ENCODE data around the gene CCM2. TPM values are rescaled to one million over a fixed set of nuclear protein-coding genes. Genes with fewer than 3 reads are reported as not detected.
"Not testable (repeated sequence)": the region's sequence is repeated elsewhere in the genome, so short reads cannot be mapped to it uniquely, and the experiment has no call there.

CCM2 gene
- total RNA-seq, 1 donor from 2014 or later = 17.8 TPM

DNA sequence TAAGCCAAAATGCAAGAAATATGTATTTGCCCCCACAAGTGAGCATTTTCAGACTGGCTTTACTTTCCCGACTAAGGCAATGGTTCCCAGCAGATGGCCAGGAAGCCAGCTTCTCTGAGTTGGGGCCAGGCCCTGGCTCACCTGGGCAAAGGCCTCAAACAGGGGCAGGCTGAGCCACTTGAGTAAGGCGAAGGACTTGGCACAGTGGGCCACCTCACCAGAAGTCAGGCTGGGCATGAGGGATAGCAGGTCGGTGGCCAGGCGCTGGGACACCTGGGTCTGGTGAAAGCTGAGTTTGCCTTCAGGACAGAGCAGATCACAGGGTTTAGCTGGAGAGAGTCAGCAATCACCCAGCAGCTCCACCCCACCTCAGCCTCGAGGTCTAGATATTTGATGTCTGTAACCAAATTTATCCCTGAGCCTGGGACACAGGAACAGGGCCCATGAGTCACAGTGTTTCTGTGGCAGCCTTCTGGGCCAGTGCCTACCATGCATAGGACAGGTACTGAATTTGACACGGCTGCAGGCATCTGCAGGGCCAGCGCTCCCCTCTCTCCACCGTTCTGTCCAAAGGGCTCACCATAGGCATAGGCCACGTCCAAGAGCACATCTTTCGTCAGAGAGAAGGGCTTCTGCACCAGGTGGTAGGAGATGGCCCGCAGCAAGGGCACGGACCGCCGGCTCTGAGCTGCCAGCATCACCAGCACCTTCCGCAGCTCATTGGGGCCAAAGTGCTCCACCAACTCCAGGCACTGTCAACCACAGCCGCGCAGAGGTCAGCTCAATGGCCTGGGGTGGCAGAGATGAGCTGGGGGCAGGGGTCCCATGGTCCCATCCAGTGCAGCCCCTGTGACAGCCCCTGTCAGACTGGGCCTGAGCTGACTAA lies 104.2 kb downstream of the CCM2 start:
- no peak for ATAC-seq

DNA sequence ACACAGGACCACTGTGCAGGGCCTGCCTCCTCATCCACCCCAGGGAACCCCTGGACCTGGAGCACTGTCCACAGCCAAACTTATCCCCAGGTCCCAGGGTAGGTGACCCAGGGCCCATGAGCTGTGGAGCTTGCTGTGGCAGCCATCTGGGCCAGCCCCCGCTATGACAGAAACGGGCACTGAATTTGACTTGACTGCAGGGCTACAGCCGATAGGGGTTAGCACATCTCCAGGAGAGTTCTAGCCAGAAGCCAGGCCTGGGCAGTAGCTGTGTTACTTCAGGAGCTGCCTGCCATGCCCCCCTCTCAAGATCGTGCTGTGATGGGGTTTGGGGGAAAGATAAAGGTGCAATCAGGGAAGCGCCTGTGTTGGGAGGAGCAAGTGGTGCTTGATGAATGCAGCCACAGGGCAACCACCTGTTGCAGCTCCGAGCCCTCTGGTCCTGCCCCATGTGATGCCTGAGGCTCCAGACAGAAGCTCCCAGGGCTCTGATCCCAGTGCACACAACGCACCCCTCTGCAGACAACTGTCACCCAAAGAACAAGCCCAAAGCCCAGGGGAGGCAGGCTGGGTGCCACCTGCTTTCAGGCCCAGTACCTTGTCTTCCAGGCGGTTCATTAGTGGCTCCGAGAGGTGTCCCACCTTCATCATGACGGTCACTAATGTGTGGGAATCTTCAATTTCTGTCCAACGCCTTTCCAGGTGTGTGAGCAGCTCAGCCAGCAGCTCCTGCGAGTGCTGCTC lies 105.0 kb downstream of the CCM2 start:
- ATAC-seq = no peak

DNA sequence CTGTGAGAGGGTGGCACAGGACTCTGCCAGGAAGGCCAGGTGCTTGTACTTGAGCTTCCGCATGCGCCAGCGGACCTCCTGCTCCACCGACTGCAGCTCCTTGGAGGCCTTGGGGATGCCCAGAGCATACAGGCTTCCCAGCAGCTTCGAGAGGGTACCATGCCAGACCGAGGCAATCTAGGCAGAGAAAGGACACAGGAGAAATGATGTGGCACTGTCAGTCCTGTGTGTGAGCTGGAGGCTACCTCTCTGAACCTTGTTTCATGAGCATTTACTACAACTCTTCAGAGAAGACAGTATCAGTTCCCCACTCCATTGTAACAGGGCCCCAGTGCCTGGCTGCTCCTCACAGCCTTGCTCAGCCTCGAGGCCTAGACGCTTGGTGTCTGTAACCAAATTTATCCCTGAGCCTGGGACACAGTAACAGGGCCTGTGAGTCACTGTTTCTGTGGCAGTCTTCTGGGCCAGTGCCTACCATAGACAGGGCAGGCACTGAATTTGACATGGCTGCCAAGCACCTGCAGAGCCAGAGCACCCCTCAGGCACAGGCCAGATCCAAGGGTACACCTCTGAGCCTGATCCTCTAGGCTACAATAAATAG lies 105.7 kb downstream of the CCM2 start:
- ATAC-seq = no peak

DNA sequence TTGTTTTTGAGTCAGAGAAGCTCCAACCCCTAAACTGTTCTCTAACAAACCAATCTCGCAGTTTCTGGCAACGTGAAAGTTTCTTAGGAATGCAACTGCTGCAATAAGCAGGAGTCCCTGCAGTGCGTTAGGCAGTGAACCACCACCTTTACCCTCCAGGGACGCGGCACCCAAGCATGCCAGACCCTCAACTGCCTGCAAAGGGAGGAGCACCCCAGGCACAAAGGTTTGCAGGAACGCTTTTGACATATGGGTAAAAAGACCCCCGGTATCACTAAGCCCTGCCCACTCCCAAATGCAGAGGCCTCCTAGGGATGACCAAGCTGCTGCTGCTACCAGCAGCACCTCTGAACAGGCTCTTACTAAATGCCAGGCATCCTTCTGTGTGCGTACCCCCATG lies 106.8 kb downstream of the CCM2 start:
- no peak for ATAC-seq

DNA sequence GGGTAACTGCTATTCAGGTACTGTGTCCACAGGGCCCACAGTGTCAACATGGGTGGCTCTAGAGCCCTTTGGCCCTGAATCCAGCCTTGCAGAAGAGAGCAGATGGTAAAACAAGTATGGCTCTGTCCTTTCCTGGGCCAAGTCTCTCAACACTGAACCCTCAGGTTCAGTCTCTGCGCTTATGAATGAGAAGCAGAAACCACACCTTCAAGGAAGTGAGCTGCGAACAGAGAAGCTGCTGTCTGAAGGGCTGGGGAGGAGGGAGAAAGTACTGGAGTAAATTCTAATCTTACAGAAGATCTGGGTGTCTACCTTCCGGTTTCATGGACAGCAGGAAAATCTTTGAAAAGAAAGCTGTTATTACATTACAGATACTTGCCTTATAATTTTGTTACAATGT lies 107.4 kb downstream of the CCM2 start:
- ATAC-seq = no peak

DNA sequence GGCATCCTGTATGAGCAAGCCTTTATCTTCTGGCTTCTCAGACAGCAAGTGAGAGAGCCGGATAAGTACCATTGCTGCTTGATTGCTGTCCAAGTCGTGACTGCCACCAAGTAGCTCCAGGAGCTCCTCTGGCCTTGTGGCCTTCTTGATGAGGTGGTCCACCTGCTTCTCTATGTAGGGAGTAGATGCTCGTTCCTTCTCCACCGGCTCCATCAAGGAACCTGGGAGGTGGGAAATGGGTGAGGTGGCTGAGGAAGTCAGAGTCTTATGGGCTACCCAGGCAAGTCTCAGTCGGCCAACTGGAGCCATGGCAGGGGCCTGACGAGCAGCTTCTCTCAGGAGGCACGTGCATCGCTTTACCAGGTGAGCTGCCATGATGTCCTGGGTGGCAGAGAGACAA lies 108.9 kb downstream of the CCM2 start:
- no peak for ATAC-seq

DNA sequence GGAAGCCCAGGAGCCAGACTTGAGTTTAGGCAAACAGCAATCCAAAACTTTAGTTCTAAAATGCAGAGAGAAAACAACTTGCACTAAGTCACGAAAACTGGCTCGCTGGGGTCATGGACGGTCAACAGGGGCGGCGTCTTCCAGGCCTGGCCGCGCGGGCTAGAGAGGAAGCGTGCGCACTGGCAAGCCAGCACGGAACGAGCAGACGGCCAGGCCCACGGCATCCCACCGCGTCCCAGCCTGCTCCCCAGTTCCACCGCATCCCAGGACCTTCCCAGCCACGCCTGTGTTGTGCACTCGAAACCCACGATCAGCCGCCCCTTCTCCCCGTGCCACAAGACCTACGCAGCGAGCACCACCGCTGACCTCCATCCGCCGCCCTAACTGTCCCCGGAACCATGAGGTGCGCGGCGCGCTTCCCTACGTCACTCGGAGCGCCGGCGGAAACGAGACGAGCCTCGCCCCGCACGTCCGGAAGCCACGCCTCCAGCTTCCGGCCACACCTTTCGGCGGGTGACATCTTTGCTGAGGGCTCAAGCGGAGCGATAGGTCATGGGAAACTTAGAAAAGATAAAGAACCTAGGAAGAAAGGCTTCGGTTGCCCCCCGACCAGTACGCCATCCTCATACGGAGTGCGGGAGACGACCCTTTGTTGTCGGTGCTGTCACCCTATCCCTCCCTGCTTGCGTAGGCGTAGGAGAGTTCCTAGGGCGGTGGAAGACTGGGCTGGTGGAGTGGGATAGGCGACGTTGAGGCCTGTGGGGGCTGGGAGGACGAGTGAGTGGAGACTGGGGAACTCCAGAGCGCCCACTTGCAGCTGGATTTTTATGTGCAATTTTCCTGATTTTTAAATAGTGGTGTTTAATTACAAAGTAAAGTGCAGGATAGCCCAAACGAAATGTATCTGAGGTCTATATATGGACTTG lies 111.6 kb downstream of the CCM2 start, which contains the start of gene TBRG4:
TBRG4 (minus strand) TSS at position 400 of the 926 bp plus-strand sequence. CDS start 2,460 bp downstream, outside the sequence.
- ATAC-seq = peak; percentile 98

DNA sequence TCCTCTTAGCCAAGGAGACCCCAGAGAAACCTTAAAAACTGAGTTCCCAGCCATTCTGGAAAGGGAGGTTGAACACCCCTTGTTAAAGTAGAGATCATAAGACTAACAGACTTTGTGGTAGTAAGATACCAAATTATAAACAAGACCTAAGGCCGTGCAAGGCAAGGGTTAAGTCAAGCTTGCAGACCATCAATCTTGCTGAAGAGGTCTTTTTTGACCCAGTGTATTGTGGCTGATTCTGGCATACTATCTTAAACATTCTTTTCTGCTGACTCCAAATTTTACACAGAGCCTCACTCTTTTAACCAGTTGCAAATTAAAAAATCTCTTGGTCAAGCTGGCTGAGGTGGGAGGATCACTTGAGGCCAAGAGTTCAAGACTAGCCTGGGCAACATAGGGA lies 112.6 kb downstream of the CCM2 start:
- no peak for ATAC-seq

DNA sequence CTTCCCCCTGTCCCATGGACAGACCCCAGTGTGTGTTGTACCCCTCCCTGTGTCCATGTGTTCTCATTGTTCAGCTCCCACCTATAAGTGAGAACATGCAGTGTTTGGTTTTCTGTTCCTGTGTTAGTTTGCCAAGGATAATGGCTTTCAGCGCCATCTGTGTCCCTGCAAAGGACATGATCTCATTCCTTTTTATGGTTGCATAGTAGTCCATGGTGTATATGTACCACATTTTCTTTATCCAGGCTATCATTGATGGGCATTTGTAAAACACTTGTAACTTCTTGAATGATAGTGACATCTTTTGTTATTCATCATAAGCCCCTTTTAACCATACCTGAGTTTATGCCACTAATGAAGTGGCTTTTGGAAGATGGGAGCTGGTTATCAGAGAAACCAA lies 114.3 kb downstream of the CCM2 start:
- not testable (repeated sequence) for ATAC-seq

DNA sequence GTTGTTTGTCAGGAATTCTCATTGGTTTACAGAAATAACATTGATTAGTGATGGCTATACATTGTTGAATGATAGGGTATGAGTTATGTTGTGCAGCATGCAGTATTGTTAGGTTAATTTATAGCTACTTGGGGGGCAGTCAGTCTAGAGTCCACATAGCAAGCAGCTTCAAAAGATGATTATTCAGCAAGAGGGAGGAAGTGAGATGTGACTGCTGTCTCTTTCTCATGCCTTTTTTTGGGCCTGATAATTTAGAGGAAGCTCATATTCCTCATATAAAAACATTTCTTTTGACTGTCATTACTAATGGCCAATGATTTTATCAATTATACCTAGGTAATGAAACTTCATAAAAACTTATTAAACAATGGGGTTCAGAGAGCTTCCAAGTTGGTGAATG lies 114.9 kb downstream of the CCM2 start:
- no peak for ATAC-seq

DNA sequence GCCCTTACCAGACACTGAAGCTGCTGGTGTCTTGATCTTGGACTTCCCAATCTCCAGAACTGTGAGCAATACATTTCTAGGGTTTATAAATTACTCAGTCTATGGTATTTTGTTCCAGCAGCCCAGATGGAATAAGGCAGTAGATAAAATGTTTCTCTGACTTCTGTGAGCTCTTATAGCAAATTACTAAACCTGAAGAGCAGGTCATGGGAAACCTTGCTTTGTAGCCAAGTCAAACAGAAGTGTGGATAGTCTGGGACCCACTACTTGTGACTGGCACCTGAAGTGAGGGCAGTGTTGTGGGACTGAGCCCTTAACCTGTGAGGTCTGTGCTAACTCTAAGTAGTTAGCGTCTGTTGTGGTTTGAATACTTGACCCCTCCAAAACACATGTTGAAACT lies 116.0 kb downstream of the CCM2 start:
- ATAC-seq = no peak

DNA sequence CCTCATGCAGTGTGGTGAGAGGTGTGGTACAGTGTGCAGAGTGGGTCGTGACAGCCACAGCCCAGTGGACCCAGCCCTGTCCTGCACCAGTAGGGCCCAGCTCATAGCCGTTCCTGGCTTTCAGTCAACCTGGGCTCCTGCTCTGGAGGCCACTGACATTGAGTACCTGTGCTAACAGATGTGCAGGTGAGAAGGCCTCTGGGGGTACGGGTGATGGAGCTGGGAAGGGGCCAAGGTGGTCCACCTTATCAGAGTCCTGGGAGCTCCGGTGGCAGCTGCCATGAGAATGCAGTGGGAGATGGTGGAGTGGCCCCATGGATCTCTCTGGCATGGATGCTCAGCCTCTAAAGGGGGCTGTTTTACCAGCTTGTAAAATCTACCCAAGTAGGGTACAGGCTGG lies 117.6 kb downstream of the CCM2 start:
- no peak for ATAC-seq

DNA sequence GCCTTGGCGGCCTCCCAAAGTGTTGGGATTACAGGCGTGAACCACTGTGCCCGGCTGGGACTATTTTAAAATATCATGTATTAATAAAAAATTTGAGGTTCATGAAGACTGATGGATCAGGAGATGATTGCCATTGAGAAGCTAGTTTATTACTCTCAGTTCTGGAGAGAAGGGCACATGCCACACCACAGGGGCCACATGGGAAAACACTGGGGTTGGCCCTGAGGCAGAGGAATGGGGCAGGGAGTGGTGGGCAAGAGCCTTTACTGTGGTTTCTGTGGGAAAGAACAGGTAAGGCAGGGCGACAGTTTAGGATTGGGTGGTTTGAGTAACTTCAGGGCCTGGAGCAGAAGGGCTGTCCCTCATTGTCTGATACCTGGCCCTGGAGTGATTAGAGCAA lies 118.3 kb downstream of the CCM2 start:
- ATAC-seq = no peak

DNA sequence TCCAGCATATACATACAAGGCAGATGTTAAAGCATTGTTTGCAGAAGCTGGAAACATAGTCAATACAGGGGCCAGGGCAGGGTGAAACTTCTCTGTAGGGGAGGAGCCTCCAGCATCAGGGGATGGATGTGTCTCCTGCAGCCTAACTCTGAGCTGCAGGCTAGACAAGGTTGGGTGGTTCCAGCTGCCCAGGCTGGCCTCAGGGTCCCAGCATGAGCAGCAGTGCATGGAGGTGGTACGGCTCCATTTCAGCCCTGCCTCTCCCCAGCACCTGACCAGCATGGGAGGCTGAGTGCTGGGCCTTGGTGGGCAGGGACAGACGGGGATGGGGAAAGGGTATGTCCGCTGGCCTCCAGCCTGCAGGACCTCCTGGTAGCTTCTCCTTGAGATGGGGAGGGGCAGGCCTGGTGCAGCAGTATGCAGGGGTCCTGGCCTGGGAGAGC lies 118.9 kb downstream of the CCM2 start:
- ATAC-seq = peak; percentile 6

DNA sequence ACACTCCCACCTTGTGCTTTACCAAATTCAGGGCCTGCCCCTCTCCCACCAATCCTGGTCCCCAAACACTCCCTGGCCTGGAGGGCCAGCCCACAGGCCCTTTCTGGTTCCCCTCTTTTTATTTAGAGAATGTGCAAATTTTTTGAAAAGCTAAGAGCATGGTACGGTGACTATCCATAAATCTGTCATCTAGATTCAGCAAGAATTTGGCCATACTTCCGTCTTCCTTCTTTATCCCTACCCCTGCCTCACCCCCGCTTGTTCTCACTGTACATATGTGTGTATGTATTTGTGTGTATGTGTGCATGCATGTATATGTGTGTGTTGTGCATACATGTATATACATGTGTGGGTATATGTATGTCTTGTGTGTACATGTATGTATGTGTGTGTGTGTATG lies 119.5 kb downstream of the CCM2 start:
- no peak for ATAC-seq

DNA sequence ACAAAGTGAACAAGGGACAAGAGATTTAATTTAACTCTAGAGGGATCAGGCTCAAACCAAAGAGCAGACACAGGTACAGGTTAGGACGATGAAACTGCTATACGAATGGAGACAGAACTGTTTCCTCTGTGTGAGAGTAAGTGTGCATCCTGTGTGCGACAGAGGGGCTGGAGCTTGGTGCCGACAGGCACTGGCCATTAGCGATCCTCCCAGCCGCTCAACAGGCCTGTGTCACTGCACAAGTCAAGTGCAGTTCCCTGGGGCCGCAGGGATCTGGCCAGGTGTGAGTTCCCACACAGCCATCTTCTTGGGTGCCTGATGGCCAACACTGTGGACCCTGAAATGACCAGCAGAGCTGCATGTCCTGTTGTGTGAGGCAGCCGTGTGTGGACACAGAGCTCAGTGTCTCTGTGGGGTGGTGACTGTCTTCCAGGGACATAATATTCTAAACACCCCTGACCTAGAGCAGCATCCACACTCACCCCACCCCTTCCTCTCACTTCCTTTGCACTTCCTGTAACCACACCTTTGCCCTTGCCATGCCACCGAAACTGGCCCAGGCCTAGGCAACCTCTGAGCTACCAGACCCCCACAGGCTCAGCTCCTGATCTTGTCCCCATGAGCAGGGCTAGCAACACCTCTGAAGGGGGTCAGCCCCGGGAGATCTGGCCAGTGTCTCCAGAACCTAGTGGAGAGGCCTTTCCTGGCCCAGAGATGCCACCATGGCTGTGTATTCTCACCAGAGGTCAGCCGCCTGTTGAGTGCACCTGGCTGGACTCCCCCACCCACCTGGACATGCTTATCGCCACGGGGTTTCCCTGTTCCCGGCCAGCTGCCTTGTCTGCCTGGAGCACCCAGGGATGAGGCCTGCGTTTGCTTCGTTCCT lies 123.2 kb downstream of the CCM2 start:
- ATAC-seq = no peak

DNA sequence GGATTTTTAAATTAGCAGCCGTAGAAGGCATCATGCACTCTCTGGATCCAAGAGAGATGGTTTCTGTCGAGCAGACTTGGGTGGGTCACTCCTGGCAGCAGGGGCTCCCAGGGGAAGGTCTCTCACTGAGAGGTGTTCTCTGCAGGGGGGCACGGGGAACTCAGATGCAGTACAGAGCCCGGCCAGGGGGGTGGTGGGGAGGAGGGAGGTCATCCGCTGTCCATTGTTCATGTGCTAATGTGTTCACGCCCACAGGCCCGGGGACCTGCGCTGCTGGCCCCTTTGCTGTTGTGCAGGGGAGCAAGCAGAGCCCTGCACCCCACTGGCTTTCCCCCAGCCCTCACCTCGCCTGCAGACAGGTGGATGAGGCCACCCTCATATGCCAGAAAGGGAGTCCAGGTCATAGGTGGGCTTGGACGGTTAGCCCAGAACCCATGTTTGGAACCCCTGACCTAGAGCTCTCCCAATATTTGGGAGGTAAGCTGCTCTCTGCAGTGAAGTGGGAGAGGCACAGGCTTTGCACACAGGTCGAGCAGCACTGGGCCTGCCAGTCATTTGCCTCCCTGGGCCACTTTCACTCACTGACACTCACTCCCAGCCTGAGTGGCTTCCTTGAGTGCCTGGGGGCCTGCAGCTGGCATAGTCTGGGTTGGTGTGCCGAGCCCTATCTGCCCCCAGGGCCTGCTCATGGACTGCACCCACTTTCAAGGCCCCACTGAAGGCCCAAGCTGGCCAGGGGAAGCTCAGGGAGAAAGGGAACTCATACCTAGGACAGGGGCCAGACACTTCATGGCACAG lies 124.1 kb downstream of the CCM2 start:
- ATAC-seq = no peak

DNA sequence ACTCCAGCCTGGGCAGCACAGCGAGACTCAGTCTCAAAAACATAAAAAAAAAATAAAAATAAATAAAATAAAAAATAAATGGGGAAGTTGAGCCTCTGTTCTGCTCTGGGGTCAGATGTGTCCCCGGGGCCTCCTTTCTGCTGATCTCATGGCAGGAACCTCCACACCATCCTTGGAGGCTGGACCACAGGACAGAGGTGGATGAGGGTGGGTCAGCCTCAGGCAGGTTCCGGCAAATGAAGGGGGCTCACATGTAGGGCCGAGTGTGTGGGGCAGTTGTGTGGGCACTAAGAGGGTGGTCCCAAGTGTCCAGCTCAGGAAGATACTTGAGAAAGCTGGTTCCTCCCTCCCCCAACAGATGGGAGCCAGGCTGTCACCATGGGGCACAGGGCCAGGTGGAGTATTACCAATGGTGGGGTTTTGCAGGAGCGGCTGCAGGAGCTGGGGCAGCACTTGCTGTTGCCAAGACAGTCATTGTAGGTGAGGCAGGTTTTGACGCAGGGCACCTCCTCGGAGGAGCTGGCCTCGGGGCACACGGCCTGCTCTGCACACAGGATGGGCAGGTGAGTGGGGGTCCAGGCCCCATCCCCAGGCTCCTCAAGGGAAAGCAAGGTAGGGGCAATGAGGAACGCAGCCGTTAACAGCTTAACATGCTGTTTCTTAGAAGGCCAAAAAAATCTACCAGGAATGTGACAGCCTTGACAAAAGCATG lies 125.3 kb downstream of the CCM2 start:
- ATAC-seq = no peak
